Measurements from ENCODE around the gene FNDC1. TPM values are rescaled to one million over a fixed set of nuclear protein-coding genes. Genes with fewer than 3 reads are reported as not detected.
A peak's percentile ranks its signal among the peaks of the same experiment; 100 is the strongest.

FNDC1 gene
- total and polyA plus RNA-seq, 2 of the 13 experiments (the other 11 are each of a cell fraction or from before 2014, with no cell fraction given), result not detected

DNA sequence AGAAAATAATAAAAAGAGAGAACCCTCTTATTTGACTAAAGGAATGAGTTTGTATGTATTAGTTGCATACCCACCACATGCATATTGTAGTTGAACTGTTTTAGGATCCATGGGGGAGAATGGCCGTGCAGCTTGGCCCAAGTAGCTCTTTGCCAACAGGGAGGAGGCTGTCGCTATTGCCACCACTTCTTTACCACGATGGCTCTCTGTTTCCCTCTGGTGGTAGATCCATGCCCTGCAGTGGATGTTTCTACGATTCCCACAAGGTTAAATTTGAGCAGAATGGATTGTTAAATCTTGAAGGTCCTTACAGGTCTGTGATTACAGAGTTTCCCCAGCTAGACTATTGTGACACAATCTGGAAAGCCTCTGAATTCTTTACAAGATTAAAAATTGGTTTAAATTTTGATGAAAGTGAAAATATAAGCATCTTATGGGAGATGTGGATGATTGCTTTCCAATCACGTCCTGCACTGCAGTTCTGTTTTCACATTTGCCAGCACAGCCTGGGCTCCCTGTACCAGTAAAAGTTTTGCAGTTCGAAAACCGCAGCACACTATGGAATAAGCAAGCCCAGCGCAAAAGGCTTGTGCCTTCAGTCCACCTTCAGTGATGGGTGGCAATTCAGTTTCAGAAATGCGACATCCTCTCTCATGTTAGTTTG lies 34.4 kb upstream of the FNDC1 start (continued):
- TF ChIP-seq, protein P1, sequence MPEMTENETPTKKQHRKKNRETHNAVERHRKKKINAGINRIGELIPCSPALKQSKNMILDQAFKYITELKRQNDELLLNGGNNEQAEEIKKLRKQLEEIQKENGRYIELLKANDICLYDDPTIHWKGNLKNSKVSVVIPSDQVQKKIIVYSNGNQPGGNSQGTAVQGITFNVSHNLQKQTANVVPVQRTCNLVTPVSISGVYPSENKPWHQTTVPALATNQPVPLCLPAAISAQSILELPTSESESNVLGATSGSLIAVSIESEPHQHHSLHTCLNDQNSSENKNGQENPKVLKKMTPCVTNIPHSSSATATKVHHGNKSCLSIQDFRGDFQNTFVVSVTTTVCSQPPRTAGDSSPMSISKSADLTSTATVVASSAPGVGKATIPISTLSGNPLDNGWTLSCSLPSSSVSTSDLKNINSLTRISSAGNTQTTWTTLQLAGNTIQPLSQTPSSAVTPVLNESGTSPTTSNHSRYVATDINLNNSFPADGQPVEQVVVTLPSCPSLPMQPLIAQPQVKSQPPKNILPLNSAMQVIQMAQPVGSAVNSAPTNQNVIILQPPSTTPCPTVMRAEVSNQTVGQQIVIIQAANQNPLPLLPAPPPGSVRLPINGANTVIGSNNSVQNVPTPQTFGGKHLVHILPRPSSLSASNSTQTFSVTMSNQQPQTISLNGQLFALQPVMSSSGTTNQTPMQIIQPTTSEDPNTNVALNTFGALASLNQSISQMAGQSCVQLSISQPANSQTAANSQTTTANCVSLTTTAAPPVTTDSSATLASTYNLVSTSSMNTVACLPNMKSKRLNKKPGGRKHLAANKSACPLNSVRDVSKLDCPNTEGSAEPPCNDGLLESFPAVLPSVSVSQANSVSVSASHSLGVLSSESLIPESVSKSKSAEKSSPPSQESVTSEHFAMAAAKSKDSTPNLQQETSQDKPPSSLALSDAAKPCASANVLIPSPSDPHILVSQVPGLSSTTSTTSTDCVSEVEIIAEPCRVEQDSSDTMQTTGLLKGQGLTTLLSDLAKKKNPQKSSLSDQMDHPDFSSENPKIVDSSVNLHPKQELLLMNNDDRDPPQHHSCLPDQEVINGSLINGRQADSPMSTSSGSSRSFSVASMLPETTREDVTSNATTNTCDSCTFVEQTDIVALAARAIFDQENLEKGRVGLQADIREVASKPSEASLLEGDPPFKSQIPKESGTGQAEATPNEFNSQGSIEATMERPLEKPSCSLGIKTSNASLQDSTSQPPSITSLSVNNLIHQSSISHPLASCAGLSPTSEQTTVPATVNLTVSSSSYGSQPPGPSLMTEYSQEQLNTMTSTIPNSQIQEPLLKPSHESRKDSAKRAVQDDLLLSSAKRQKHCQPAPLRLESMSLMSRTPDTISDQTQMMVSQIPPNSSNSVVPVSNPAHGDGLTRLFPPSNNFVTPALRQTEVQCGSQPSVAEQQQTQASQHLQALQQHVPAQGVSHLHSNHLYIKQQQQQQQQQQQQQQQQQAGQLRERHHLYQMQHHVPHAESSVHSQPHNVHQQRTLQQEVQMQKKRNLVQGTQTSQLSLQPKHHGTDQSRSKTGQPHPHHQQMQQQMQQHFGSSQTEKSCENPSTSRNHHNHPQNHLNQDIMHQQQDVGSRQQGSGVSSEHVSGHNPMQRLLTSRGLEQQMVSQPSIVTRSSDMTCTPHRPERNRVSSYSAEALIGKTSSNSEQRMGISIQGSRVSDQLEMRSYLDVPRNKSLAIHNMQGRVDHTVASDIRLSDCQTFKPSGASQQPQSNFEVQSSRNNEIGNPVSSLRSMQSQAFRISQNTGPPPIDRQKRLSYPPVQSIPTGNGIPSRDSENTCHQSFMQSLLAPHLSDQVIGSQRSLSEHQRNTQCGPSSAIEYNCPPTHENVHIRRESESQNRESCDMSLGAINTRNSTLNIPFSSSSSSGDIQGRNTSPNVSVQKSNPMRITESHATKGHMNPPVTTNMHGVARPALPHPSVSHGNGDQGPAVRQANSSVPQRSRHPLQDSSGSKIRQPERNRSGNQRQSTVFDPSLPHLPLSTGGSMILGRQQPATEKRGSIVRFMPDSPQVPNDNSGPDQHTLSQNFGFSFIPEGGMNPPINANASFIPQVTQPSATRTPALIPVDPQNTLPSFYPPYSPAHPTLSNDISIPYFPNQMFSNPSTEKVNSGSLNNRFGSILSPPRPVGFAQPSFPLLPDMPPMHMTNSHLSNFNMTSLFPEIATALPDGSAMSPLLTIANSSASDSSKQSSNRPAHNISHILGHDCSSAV (CRISPR knock-in tag; IDR thresholded peaks at IDR 0.05; ENCODE audit: borderline replicate concordance), result no peak
- TF ChIP-seq SP140L (CRISPR knock-in tag; IDR thresholded peaks at IDR 0.05; ENCODE audit: borderline replicate concordance) (no peak), SMC3 (IDR thresholded peaks at IDR 0.05; ENCODE audit: low read length) (peak; percentile 82), ZNF225 (CRISPR knock-in tag; IDR thresholded peaks at IDR 0.05) (no peak), ZNF567 (CRISPR knock-in tag; IDR thresholded peaks at IDR 0.05; ENCODE audit: borderline replicate concordance) (no peak), ZNF879 (CRISPR knock-in tag; IDR thresholded peaks at IDR 0.05) (no peak), SOX6 (IDR thresholded peaks at IDR 0.05) (no peak), SOX6 (CRISPR knock-in tag; IDR thresholded peaks at IDR 0.05) (no peak), KMT2B (CRISPR knock-in tag; IDR thresholded peaks at IDR 0.05) (no peak), HMGA1 (CRISPR knock-in tag; conservative IDR thresholded peaks at IDR 0.05) (no peak), GABPA (IDR thresholded peaks at IDR 0.05; ENCODE audit: low read depth, low read length) (no peak), GABPA (CRISPR knock-in tag; IDR thresholded peaks at IDR 0.05; ENCODE audit: low read depth) (no peak), BCL6 (CRISPR knock-in tag; IDR thresholded peaks at IDR 0.05) (no peak), KLF16 (CRISPR knock-in tag; IDR thresholded peaks at IDR 0.05) (0 out of 4 replicates have a peak, but pooled peaks of 1 of the 2 experiments have one; percentile 27)
- TF ChIP-seq, protein P2, sequence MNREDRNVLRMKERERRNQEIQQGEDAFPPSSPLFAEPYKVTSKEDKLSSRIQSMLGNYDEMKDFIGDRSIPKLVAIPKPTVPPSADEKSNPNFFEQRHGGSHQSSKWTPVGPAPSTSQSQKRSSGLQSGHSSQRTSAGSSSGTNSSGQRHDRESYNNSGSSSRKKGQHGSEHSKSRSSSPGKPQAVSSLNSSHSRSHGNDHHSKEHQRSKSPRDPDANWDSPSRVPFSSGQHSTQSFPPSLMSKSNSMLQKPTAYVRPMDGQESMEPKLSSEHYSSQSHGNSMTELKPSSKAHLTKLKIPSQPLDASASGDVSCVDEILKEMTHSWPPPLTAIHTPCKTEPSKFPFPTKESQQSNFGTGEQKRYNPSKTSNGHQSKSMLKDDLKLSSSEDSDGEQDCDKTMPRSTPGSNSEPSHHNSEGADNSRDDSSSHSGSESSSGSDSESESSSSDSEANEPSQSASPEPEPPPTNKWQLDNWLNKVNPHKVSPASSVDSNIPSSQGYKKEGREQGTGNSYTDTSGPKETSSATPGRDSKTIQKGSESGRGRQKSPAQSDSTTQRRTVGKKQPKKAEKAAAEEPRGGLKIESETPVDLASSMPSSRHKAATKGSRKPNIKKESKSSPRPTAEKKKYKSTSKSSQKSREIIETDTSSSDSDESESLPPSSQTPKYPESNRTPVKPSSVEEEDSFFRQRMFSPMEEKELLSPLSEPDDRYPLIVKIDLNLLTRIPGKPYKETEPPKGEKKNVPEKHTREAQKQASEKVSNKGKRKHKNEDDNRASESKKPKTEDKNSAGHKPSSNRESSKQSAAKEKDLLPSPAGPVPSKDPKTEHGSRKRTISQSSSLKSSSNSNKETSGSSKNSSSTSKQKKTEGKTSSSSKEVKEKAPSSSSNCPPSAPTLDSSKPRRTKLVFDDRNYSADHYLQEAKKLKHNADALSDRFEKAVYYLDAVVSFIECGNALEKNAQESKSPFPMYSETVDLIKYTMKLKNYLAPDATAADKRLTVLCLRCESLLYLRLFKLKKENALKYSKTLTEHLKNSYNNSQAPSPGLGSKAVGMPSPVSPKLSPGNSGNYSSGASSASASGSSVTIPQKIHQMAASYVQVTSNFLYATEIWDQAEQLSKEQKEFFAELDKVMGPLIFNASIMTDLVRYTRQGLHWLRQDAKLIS (CRISPR knock-in tag; IDR thresholded peaks at IDR 0.05), result no peak
- TF ChIP-seq, protein P3, sequence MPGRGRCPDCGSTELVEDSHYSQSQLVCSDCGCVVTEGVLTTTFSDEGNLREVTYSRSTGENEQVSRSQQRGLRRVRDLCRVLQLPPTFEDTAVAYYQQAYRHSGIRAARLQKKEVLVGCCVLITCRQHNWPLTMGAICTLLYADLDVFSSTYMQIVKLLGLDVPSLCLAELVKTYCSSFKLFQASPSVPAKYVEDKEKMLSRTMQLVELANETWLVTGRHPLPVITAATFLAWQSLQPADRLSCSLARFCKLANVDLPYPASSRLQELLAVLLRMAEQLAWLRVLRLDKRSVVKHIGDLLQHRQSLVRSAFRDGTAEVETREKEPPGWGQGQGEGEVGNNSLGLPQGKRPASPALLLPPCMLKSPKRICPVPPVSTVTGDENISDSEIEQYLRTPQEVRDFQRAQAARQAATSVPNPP (CRISPR knock-in tag; IDR thresholded peaks at IDR 0.05), result no peak
- TF ChIP-seq, protein P4, sequence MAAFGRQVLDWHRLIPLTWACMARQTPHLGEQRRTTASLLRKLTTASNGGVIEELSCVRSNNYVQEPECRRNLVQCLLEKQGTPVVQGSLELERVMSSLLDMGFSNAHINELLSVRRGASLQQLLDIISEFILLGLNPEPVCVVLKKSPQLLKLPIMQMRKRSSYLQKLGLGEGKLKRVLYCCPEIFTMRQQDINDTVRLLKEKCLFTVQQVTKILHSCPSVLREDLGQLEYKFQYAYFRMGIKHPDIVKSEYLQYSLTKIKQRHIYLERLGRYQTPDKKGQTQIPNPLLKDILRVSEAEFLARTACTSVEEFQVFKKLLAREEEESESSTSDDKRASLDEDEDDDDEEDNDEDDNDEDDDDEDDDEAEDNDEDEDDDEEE (CRISPR knock-in tag; IDR thresholded peaks at IDR 0.05), result no peak
